SK-N-MC (cell line): ENCODE measurements around the gene TACR2.

Experiments
- DNase-seq: peaks from one replicate; pipeline ENCODE4 v3.0.0-alpha.2; 2011; ENCODE audit warnings: low read depth, low spot score
- H3K27ac ChIP-seq: fragments of 200-600 bp; sonication (generic); 2 replicates; pipeline ENCODE4 v1.5.1; 2016; ENCODE audit warnings: mixed run types
- H3K36me3 ChIP-seq: fragments of 200-600 bp; sonication (generic); 2 replicates; pipeline ENCODE4 v1.6.1; 2017; ENCODE audit warnings: antibody characterized with exemption, low read length, mixed read lengths; ENCODE audit not compliant: insufficient read depth
- H3K4me3 ChIP-seq: fragments of 200-600 bp; sonication (generic); 2 replicates; pipeline ENCODE4 v1.5.1; 2016
- H3K9ac ChIP-seq: fragments of 200-600 bp; sonication (generic); 2 replicates; pipeline ENCODE4 v1.8.0; 2017; ENCODE audit warnings: mixed run types, mixed read lengths; ENCODE audit not compliant: insufficient read length
- H3K9me3 ChIP-seq: fragments of 200-600 bp; sonication (generic); 2 replicates; pipeline ENCODE4 v1.6.1; 2017; ENCODE audit warnings: low read depth, mild to moderate bottlenecking, antibody characterized with exemption, low read length, moderate library complexity, mixed read lengths
- EZH2 ChIP-seq: fragments of 200-600 bp; sonication (generic); IDR thresholded peaks from one replicate; pipeline ENCODE4 v1.6.1; 2017; ENCODE audit warnings: antibody characterized with exemption
- FOXP2 ChIP-seq: optimal IDR thresholded peaks from 2 replicates; pipeline ENCODE3; 2011; ENCODE audit warnings: mild to moderate bottlenecking, moderate library complexity; ENCODE audit not compliant: insufficient read depth; ENCODE audit errors: extremely low read length, control extremely low read depth
- POLR2AphosphoS5 ChIP-seq: IDR thresholded peaks from 2 replicates; pipeline ENCODE4 v1.6.1; 2012; ENCODE audit warnings: mild to moderate bottlenecking, low read depth, low read length, borderline replicate concordance

Gene TACR2

DNA sequence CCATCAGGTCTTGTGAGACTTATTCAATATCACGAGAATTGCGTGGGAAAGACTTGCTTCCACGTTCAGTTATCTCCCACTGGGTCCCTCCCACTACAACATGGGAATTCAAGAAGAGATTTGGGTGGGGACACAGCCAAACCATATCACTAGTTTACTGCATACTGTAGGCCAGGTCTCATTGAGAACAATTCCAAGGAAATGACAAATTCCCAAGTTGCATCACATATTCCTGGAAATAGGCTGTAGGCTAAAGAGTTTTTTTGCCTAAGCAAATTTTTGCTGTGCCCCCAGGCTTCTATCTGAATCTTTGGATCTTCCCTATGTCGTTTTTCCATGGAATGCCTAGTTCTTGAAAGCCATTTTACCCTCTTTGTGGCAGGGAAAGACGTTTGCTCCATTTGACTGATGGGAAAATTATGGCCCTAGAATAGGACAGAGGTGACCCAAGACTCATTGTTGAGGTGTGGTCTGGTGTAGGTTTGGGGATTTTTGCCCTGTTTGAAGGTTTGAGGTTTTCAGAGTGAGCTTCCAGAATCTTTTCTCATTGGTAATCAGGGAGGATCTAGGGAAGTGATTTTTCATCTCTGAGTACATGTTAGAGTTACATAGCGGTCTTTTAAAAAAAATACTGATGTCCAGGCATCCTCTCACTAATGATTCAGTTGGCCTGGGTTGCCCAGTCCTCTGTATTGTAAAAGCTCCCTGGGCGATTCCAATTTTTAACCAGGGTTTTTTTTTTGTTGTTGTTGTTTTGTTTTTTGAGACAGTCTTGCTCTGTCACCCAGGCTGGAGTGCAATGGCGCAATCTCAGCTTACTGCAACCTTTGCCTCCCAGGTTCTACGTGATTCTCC is 44.4 kb downstream of the TACR2 start:
- Histone ChIP-seq H3K9me3 (no peaks in the 10 kb centered on the region), H3K4me3 (no peak overlapping the region), H3K27ac (no peak overlapping the region), H3K36me3 (no peaks in the 10 kb centered on the region), H3K9ac (no peak overlapping the region)
- TF ChIP-seq FOXP2 (no peak), EZH2 (no peak), POLR2AphosphoS5 (no peak)
- no peak for DNase-seq

- H3K4me3 ChIP-seq, result no peak overlapping the region
- TF ChIP-seq EZH2, result no peak
- no peak for TF ChIP-seq FOXP2
- TF ChIP-seq POLR2AphosphoS5, result no peak
- no peaks in the 10 kb centered on the region for H3K9me3 ChIP-seq
- no peaks in the 10 kb centered on the region for H3K36me3 ChIP-seq
- DNase-seq, result no peak
- H3K27ac ChIP-seq, result no peak overlapping the region
- no peak overlapping the region for H3K9ac ChIP-seq
Observed at GRCh38 chr10:69367469-69367868, 49.2 kb downstream of the TACR2 start.

- no peak for DNase-seq
- Histone ChIP-seq H3K9me3 (no peaks in the 10 kb centered on the region), H3K36me3 (no peaks in the 10 kb centered on the region), H3K4me3 (no peak overlapping the region), H3K27ac (no peak overlapping the region), H3K9ac (no peak overlapping the region)
- TF ChIP-seq EZH2 (no peak), POLR2AphosphoS5 (no peak), FOXP2 (no peak)
Observed at GRCh38 chr10:69366738-69367137, 50.0 kb downstream of the TACR2 start.

- H3K4me3 ChIP-seq, result no peak overlapping the region
- no peaks in the 10 kb centered on the region for H3K36me3 ChIP-seq
- no peaks in the 10 kb centered on the region for H3K9me3 ChIP-seq
- TF ChIP-seq POLR2AphosphoS5, result no peak
- TF ChIP-seq FOXP2, result no peak
- TF ChIP-seq EZH2, result no peak
- H3K27ac ChIP-seq, result no peak overlapping the region
- DNase-seq, result no peak
- H3K9ac ChIP-seq, result no peak overlapping the region
Observed at GRCh38 chr10:69364232-69364940, 52.3 kb downstream of the TACR2 start.

DNA sequence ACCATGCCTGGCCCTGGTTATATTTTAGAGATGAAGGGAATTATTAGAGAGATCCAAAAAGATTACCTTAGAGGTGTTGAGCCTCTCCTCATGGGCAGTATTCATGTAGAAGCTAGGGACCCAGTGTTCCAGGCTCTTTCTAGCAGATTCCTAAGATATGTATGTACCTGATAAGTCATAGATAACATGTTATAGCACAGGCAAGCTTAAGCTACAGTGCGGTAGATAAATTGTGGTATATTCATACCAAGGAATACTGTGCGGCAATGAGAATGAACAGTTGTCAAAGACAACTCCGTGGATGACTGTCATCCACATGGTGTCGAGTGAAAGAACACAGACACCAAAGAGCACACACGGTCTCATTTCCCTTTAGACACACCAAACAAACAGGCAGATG is 53.1 kb downstream of the TACR2 start:
- no peak overlapping the region for H3K4me3 ChIP-seq
- no peaks in the 10 kb centered on the region for H3K36me3 ChIP-seq
- H3K9me3 ChIP-seq, result no peaks in the 10 kb centered on the region
- no peak overlapping the region for H3K9ac ChIP-seq
- TF ChIP-seq FOXP2 (no peak), EZH2 (no peak), POLR2AphosphoS5 (no peak)
- H3K27ac ChIP-seq, result no peak overlapping the region
- no peak for DNase-seq

- no peak for DNase-seq
- Histone ChIP-seq H3K27ac (no peak overlapping the region), H3K9me3 (no peaks in the 10 kb centered on the region), H3K36me3 (no peaks in the 10 kb centered on the region), H3K9ac (no peak overlapping the region), H3K4me3 (no peak overlapping the region)
- no peak for TF ChIP-seq FOXP2
- no peak for TF ChIP-seq POLR2AphosphoS5
- TF ChIP-seq EZH2, result no peak
Observed at GRCh38 chr10:69362471-69362954, 54.2 kb downstream of the TACR2 start.

GRCh38 chr10:69361303-69361614 is 55.5 kb downstream of the TACR2 start:
- TF ChIP-seq POLR2AphosphoS5 (no peak), EZH2 (no peak), FOXP2 (no peak)
- Histone ChIP-seq H3K36me3 (no peaks in the 10 kb centered on the region), H3K9ac (no peak overlapping the region)

GRCh38 chr10:69360485-69361302 is 56.0 kb downstream of the TACR2 start:
- Histone ChIP-seq H3K4me3 (no peak overlapping the region), H3K9ac (no peak overlapping the region), H3K9me3 (no peaks in the 10 kb centered on the region), H3K27ac (no peak overlapping the region), H3K36me3 (no peaks in the 10 kb centered on the region)
- no peak for DNase-seq
- no peak for TF ChIP-seq EZH2

More at GRCh38 chr10:69361303-69361614, 55.5 kb downstream of the TACR2 start:
- Histone ChIP-seq H3K4me3 (no peak overlapping the region), H3K9me3 (no peaks in the 10 kb centered on the region), H3K27ac (no peak overlapping the region)
- no peak for DNase-seq
